GM12892 (cell line): ENCODE data around the gene ABHD4.

ENCODE experiments used
- POLR2A ChIP-seq: IDR thresholded peaks from 2 replicates; pipeline ENCODE4 v1.6.1; 2011; ENCODE audit warnings: low read depth, low read length, control low read depth
- POLR2AphosphoS5 ChIP-seq: IDR thresholded peaks from 2 replicates; pipeline ENCODE4 v1.6.1; 2011; ENCODE audit warnings: low read depth, low read length, control low read depth
- TAF1 ChIP-seq: IDR thresholded peaks from 2 replicates; pipeline ENCODE4 v1.6.1; 2011; ENCODE audit warnings: low read depth, mild to moderate bottlenecking, control low read depth, low read length, borderline replicate concordance

GRCh38 chr14:22602862-22603261 is 4.8 kb downstream of the ABHD4 start:
- TF ChIP-seq POLR2AphosphoS5, result no peak
- no peak for TF ChIP-seq POLR2A
- no peak for TF ChIP-seq TAF1
